Small intestine (tissue), 16 donors: ENCODE data around the gene MCTP1. TPM values are rescaled to one million over a fixed set of nuclear protein-coding genes. Genes with fewer than 3 reads are reported as not detected.

ENCODE experiments used
- DNase-seq, 2 donors: peaks; one replicate each; pipeline versions ENCODE4 v3.0.0 to v3.0.0-alpha.2; 2013
- FAIRE-seq: peaks from 2 replicates; lab custom pipeline; 2012; peaks lifted over from hg19 to GRCh38; lab: Jason Lieb, UNC
- H3K27ac ChIP-seq, 3 donors: one replicate each; pipeline ENCODE4 v1.5.1; 2013; ENCODE audit warnings: low read length in 2 of 3, mild to moderate bottlenecking in 2 of 3, control low read depth in 1 of 3, inconsistent platforms in 1 of 3, low read depth in 1 of 3, moderate library complexity in 1 of 3
- H3K27me3 ChIP-seq, 3 donors: one replicate each; pipeline ENCODE4 v1.6.1; 2013; ENCODE audit warnings: low read length in 3 of 3, inconsistent platforms in 1 of 3; ENCODE audit not compliant: control insufficient read depth in 3 of 3, insufficient read depth in 3 of 3
- H3K36me3 ChIP-seq, 3 donors: one replicate each; pipeline ENCODE4 v1.6.1; 2013; ENCODE audit warnings: low read length in 3 of 3, inconsistent platforms in 1 of 3, low read depth in 1 of 3, mild to moderate bottlenecking in 1 of 3, moderate library complexity in 1 of 3; ENCODE audit not compliant: control insufficient read depth in 3 of 3, insufficient read depth in 2 of 3
- H3K4me1 ChIP-seq, 3 donors: one replicate each; pipeline ENCODE4 v1.6.1; 2013; ENCODE audit warnings: low read length in 2 of 3, inconsistent platforms in 1 of 3, low read depth in 1 of 3, mild to moderate bottlenecking in 1 of 3, moderate library complexity in 1 of 3; ENCODE audit not compliant: control insufficient read depth in 3 of 3, insufficient read depth in 2 of 3
- H3K4me3 ChIP-seq, 3 donors: one replicate each; pipeline ENCODE4 v1.5.1; 2013; ENCODE audit warnings: low read length in 3 of 3, control low read depth in 1 of 3, inconsistent platforms in 1 of 3, low read depth in 1 of 3, mild to moderate bottlenecking in 1 of 3, moderate library complexity in 1 of 3
- H3K9me3 ChIP-seq, 2 donors: one replicate each; pipeline ENCODE4 v1.6.1; 2013; ENCODE audit warnings: low read depth in 1 of 2, low read length in 1 of 2; ENCODE audit not compliant: control insufficient read depth in 2 of 2, insufficient read depth in 1 of 2
- WGBS, 3 donors: extraction: QIAGEN DNeasy Blood & Tissue Kit; methylation state at CpG; one replicate each; pipeline ENCODE4 v1.1.7; 2013; 5-methylcytosine and 5-hydroxymethylcytosine counted together
- long read RNA-seq, 10 donors: transcript quantifications; one replicate each; lab custom pipeline, GENCODE V29; 2026
- polyA plus RNA-seq, 4 donors: library from polyadenylated mRNA; stranded (reverse) in 3 of 4; unstranded in 1 of 4; fragments of 200-250 nt in 3 of 4; fragments of 120-200 nt in 1 of 4; gene quantifications; one replicate each; pipeline versions ENCODE4 v1.2.1 to v1.2.3, GENCODE V29; 2013
- donor health status: healthy with polysubstance abuse.
- donor health status: control.
- donor health status: control.
- donor health status: Bipolar disorder and iron deficiency.
- donor health status: healthy.

Gene MCTP1
- polyA plus RNA-seq, result 1 to 10 TPM in 2 of 4 donors, under 1 TPM in 2; 0.22 to 6.1 (median 2.3) TPM
- long read RNA-seq, donor 1, partial matches to known transcripts, result 0 of 1 reads
- long read RNA-seq, donor 1, other reads (novel, unspliced or antisense), result 0 of 1 reads
- long read RNA-seq, donor 2, result 0 reads
- long read RNA-seq, donor 3, result 0 reads
- long read RNA-seq, donor 4, result 0 reads
- long read RNA-seq, donor 5, result 0 reads
- long read RNA-seq, donor 6, result 0 reads
- long read RNA-seq, donor 7, result 0 reads
- long read RNA-seq, donor 8, result 0 reads
- long read RNA-seq, donor 9, result 0 reads
- long read RNA-seq, donor 10, result 0 reads

DNA sequence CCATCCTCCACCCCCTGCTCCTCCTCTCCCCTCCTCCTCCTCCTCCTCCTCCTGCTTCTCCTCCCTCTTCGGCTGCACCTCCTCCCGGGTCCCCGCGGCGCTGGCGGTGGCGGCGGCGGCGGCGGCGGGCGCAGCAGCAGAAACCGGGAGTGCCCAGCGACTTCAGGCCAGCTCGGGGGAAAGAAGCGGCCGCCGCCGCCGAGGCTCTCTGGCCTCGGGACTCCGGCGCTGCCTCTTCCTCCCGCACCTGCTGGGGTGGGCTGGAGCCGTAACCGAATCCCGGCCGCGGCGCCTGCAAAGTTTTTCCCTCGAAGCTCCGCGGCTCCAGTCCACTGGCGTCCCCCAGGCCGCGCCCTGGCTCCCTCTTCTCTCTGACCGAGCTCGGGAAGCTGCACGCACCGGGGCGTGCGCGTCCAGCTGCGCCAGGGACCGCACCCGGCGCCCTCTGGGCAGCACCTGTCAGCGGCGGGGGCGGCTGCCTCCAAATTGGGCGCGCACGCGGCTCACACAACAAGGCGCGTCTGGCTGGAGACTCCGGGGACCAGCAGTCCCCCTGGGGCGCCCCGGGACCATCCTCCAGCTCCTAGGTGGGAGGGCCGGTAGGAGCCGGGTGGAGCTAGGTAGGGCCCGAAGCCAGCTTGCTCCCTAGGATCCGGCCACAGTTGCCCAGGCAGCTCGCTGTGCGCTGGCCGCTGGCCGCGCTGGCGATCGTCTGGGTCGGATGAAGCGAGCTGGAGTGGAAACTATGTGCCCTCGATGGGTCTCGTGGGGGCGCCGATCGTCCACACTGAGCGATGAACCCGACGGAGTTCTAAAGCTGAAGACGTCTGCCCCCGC lies at the start of gene MCTP1:
MCTP1 (minus strand) TSS at position 523 of the 837 bp plus-strand sequence.
- 1% methylated on average over 69 to 83 of the region's 83 CpGs for WGBS, 3 donors
- Histone ChIP-seq H3K27me3 (peaks cover 6 to 56% (median 15%) of the 10 kb centered on the region in 3 donors), H3K4me3 (peak within 1 kb of the TSS; percentile 41 to 61 (median 41)), H3K27ac (no peak within 1 kb of the TSS), H3K9me3 (no peaks in the 10 kb centered on the region), H3K4me1 (peaks cover 0 to 14% (median 0%) of the 10 kb centered on the region in 3 donors), H3K36me3 (no peaks in the 10 kb centered on the region)
- DNase-seq, result peak in 1 of 2 donors; percentile 65
- no peak for FAIRE-seq

- peaks cover 0 to 3% (median 0%) of the 10 kb centered on the region in 3 donors for H3K4me1 ChIP-seq
- no peak for DNase-seq
- 62 to 78% (median 65%) methylated on average over 3 of the region's 3 CpGs for WGBS, 3 donors
- no peak overlapping the region for H3K27ac ChIP-seq
- no peaks in the 10 kb centered on the region for H3K36me3 ChIP-seq
- H3K4me3 ChIP-seq, result no peak overlapping the region
- no peak for FAIRE-seq
- H3K9me3 ChIP-seq, result no peaks in the 10 kb centered on the region
- no peaks in the 10 kb centered on the region for H3K27me3 ChIP-seq
These were observed 47.3 kb upstream of the MCTP1 start for GRCh38 chr5:95332158-95332557.

DNA sequence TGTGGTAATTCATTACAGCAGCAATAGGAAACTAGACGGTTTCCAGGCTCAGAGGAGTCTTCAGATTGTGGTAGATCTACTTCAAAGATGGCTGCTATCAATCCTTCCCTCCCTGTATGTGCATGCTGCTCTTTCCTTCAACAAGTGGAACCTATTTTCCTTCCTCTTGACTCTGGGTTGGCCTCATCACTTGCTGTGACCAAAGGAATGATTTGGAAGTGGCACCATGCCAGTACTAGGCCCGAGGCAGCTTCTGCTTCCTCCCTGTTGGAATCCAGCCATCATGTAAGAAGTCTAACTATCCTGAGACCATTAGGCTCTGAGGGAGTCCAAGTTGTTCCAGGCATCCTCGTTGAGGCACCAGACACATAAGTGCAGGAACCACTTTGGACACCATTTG lies 46.5 kb upstream of the MCTP1 start:
- 34 to 46% (median 45%) methylated on average over 3 of the region's 3 CpGs for WGBS, 3 donors
- Histone ChIP-seq H3K27ac (no peak overlapping the region), H3K27me3 (no peaks in the 10 kb centered on the region), H3K4me3 (no peak overlapping the region), H3K36me3 (no peaks in the 10 kb centered on the region), H3K9me3 (no peaks in the 10 kb centered on the region), H3K4me1 (peaks cover 0 to 3% (median 0%) of the 10 kb centered on the region in 3 donors)
- no peak for FAIRE-seq
- no peak for DNase-seq

DNA sequence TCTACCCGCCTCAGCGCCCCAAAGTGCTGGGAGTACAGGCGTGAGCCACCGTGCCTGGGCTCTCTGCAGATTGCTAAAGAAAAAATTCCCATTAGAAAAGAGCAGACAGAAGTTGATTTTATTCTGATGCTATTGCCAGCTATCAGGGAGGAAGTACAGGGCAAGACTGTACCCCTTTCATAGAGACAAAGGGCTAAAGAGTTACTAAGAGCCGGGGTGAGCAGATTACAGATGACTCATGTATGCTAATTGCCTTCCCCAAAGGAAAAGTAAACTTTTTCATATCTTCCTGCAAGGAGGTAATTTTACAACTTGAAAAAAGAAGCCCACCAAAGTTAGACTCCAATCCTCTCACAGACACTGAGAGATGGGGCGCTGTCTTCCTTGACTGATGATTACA lies 42.3 kb upstream of the MCTP1 start:
- no peak overlapping the region for H3K4me3 ChIP-seq
- DNase-seq (no peak), FAIRE-seq (no peak)
- peaks cover 0 to 3% (median 0%) of the 10 kb centered on the region in 3 donors for H3K4me1 ChIP-seq
- no peaks in the 10 kb centered on the region for H3K9me3 ChIP-seq
- no peak overlapping the region for H3K27ac ChIP-seq
- no peaks in the 10 kb centered on the region for H3K27me3 ChIP-seq
- H3K36me3 ChIP-seq, result no peaks in the 10 kb centered on the region
- WGBS, 3 donors, result 38 to 48% (median 46%) methylated on average over 5 to 6 of the region's 6 CpGs

DNA sequence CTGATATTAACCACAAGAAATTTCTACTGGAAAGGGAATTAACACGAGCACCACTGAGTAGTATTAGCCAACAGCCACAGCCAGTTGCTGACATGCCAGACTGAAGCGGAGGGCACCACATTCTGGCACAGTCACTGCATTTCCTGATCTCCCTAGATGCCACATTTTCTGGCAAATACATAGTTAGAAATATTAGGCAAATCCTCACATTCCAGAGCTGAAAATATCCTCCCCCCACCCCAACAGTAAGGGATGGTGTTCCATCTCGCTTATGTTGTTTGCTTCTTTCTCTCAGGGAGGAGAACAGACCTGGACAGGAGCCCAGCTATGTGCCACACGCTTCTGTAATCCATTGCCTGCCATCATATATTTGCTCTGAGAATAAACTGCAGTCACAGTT lies 32.8 kb upstream of the MCTP1 start:
- DNase-seq (no peak), FAIRE-seq (no peak)
- Histone ChIP-seq H3K27ac (no peak overlapping the region), H3K9me3 (no peaks in the 10 kb centered on the region), H3K4me1 (no peaks in the 10 kb centered on the region), H3K4me3 (no peak overlapping the region), H3K36me3 (no peaks in the 10 kb centered on the region), H3K27me3 (peaks cover 0 to 2% (median 0%) of the 10 kb centered on the region in 3 donors)
- WGBS, 3 donors, result 67 to 71% (median 70%) methylated on average over 4 of the region's 4 CpGs

- FAIRE-seq, result no peak
- Histone ChIP-seq H3K9me3 (no peaks in the 10 kb centered on the region), H3K36me3 (no peaks in the 10 kb centered on the region), H3K27me3 (peaks cover 0 to 2% (median 0%) of the 10 kb centered on the region in 3 donors), H3K27ac (no peak overlapping the region), H3K4me3 (no peak overlapping the region), H3K4me1 (no peaks in the 10 kb centered on the region)
- no peak for DNase-seq
- WGBS, 3 donors, result 89 to 93% (median 91%) methylated on average over 2 of the region's 2 CpGs
These were observed 32.2 kb upstream of the MCTP1 start for GRCh38 chr5:95317085-95317484.

DNA sequence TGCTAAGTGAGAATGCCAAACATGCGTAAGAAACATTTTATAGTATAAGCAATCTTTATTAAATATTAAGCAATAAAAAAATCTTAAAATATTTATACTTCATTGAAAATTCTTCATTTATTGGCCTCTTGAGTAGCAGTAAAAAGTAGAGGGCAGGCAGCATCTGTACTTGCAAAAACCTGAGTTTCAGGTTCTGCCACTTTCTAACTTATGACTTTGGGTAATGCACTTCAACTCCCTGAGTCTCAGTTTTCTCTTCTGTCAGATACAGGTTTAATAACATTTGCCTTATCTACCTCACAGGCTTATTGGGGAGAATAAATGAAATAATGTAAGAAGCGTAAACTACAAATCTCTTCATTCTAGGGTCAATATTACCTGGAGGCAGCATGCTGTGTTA lies 19.8 kb upstream of the MCTP1 start:
- no peaks in the 10 kb centered on the region for H3K36me3 ChIP-seq
- WGBS, 3 donors, result 24 to 74% (median 40%) methylated on average over 2 of the region's 2 CpGs
- H3K4me3 ChIP-seq, result no peak overlapping the region
- H3K27me3 ChIP-seq, result no peaks in the 10 kb centered on the region
- H3K9me3 ChIP-seq, result no peaks in the 10 kb centered on the region
- H3K4me1 ChIP-seq, result no peaks in the 10 kb centered on the region
- no peak for FAIRE-seq
- DNase-seq, result no peak
- H3K27ac ChIP-seq, result no peak overlapping the region

DNA sequence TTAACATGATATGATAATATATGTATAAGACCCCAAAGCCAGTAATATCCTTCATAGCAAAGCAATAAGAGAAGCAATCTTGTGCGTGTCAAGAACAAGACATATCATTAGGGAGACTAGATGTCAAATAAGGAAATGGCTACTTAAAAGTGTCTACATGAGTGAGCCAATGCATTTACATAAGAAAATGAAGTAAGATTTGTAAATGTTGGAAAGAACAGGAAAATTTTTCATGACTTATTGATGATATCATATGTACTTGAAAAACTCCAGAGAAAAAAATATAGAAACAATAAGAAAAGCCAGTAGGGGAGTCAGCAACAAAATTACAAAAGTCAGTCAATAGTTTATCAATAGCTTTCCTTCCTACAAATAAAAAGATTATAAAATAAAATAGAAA lies 13.8 kb upstream of the MCTP1 start:
- 60 to 77% (median 76%) methylated on average over 1 of the region's 1 CpG for WGBS, 3 donors
- FAIRE-seq (no peak), DNase-seq (no peak)
- no peaks in the 10 kb centered on the region for H3K27me3 ChIP-seq
- no peaks in the 10 kb centered on the region for H3K9me3 ChIP-seq
- H3K36me3 ChIP-seq, result no peaks in the 10 kb centered on the region
- no peaks in the 10 kb centered on the region for H3K4me1 ChIP-seq
- no peak overlapping the region for H3K27ac ChIP-seq
- H3K4me3 ChIP-seq, result no peak overlapping the region
